GM19035 (cell line): ENCODE measurements around the gene ZNF467.

Experiments
- ATAC-seq: cut with Tn5 transposase; IDR thresholded peaks from one replicate; pipeline ENCODE4 v1.9.1; 2021; ENCODE audit not compliant: unreplicated experiment

The ZNF467 gene

GRCh38 chr7:149729586-149729982 is 43.8 kb downstream of the ZNF467 start:
- no peak for ATAC-seq

DNA sequence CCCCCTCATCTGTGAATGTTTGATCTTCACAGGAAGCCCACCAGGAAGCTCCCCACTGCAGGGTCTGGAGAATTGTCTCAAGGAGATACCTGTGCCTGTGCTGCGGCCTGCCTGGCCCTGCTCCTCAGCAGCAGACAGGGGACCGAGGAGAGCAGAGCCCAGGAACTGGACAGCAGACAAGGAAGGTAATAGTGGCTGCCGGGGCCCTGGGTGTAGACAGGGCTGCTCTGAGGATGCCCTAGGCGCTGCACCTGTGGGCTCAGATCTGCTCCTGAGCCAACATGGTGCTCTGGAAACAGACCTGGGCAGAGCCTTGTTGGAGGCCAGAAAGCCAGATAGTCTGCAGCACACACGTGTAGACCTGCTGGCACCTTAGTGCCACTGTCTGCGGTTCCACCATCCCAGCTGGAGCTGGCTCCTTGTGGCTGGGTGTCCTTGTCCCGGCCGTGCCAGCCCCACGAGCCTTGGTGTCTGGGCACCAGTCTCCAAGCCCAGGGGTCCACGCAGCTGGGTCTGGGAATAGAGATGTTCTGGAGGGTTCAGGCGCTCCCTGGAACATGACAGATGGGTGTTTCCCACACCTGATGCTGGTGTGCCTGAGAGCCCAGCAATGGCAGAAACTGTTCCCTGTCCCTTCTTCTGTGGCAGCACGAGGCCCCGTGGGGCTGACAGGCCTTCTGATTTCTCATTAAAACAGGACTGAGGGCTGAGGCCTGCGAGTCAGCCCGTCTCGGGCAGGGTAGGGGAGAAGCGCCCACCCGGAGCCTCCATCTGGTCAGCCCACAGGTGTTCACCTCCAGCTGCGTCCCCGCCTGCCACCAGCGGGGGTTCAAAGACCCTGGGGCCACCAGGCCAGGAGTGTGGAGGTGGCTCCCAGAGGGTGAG is 44.7 kb downstream of the ZNF467 start:
- ATAC-seq = no peak

DNA sequence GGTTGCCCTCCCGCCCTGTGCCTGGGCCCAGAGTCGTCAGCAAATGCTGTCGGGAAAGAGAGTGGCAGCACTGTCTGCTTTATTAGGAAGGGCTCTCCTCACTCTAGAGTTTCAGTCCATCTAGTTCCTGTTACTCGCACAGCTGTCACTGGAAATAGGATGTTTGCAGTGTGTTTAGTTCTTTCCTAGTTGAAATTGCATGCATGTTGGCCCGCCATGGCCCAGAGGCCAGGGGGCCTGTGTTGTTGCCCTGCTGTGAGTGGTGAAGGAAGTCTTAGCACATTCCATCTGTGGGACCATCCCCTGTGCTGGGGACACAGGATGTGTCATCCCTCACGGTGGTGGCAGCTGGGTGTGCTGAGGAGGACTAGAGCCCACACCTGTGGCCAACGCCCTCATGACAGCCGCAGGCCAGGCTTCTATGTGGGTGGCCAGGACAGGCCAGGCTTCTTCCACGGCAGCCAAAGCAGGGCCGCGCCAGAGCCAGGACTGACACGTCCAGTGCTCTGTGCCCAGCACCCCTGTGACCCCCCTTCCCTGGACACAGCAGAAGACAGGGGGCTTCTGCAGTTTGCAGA is 45.4 kb downstream of the ZNF467 start:
- ATAC-seq = no peak

GRCh38 chr7:149727053-149727898 is 46.1 kb downstream of the ZNF467 start:
- no peak for ATAC-seq

DNA sequence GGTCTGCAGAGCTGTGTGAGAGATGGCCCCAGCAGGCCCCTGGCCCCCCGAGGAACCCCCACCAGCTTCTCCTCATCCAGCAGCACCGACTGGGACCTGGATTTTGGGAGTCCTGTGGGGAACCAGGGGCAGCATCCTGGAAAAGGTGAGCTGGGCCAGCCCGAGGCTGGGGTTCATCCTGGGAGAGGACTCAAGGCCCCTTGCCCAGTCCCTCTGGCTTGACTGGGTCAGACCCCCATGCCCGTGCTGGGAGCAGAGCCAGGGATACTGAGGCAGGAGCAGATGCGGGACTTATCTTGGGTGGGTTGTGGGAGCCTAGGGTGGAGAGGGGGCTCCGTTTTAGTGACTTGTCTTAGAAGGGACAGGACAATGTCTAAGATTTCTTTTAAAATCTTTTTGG is 47.5 kb downstream of the ZNF467 start:
- no peak for ATAC-seq

- no peak for ATAC-seq
Observed at GRCh38 chr7:149725426-149725821, 48.0 kb downstream of the ZNF467 start.

DNA sequence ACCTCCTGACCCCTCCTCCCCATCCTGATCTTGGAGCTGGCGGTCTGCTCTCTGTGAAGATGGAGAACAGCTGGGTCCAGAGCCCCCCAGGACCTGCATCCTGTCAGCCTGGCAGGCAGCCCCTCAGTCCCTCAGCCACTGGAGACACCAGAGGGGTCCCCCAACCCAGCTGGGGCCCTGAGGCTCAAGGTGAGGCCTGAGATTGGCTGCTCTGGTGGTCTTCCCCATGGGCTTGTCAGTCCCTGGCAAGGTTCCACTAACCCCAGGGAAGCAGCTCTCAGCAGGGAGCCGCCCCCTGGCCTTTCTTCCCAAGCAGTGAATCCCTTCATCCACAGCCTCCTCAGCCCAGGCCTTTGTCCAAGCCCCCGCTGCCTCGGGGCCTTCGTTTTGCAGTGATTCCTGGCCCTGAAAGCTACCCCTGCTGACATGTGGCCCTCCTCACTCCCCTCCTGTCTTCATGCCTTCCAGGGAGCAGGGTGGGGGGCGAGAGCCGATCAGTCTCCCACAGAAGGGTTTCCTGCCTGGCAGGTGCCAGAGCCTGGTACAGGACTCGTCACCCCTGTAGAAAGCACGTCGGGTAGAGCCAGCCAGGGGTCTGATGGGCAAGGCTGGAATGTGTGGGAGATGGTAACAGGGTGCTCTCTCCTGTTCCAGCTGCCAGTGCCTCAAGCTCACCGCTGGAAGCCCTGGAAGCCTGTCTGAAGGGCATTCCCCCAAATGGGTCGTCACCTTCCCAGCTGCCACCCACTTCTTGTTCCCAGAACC is 48.5 kb downstream of the ZNF467 start:
- ATAC-seq = no peak

- ATAC-seq = no peak
Observed at GRCh38 chr7:149723795-149724495, 49.4 kb downstream of the ZNF467 start.

DNA sequence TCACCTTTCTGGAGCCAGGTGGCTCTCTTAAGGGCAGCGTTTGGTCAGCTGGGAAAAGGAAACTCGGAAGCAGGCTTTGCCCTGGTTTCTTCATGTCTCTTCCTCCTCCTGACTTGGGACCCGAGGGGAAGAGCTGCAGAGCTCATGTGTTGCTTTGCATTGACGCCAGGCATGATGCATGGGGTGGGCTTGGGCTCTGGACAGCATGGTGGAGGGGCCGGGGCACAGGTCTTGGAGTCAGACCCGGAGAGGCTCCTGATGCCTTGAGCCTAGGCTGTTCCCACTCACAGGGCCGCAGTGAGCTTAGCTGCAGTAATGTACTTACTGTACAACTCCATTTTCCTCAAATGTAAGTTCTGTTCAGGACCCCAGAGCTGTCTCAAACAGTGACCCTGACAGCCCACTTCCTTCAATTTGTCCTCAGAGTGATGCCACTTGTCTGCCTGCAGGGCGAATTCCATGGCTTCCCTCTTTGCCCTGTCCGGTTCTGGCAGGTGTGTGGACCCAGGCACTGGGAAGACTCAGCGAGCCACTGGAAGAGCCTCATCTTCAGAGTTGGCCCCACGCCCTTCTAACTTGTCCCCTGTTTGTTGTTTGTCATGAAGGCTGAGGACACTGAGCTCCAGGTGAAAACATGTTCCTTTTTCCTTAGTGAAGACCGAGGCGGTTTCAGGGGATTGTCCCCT is 50.2 kb downstream of the ZNF467 start:
- no peak for ATAC-seq

DNA sequence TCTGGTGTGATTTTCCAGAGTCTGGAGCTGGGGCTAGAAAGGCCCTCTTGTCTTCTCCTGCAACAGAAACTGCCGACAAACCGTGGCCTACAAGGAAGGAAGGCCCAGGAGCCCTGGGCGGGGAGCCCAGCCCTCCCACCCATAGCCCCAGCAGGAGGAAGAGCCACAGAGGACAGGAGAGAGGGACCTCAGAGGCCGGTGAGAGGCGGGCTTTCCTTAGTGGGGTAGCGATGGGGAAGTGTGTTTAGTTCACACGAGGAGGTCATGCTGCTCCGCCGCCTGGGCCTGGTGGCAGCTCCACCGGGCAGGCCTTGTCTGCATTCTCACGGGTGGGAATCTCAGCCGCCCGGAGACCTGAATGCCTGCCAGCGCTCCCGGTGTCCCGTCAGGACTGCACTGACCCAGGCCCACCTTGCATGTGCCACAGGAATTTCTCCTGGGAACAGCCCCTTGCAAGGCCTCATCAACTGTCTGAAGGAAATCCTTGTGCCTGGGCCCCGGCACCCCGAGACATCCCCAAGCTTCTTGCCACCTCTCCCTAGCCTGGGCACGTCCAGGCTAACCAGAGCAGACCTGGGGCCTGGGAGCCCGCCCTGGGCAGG is 50.9 kb downstream of the ZNF467 start:
- no peak for ATAC-seq

GRCh38 chr7:149721084-149721601 is 52.2 kb downstream of the ZNF467 start:
- ATAC-seq = no peak

DNA sequence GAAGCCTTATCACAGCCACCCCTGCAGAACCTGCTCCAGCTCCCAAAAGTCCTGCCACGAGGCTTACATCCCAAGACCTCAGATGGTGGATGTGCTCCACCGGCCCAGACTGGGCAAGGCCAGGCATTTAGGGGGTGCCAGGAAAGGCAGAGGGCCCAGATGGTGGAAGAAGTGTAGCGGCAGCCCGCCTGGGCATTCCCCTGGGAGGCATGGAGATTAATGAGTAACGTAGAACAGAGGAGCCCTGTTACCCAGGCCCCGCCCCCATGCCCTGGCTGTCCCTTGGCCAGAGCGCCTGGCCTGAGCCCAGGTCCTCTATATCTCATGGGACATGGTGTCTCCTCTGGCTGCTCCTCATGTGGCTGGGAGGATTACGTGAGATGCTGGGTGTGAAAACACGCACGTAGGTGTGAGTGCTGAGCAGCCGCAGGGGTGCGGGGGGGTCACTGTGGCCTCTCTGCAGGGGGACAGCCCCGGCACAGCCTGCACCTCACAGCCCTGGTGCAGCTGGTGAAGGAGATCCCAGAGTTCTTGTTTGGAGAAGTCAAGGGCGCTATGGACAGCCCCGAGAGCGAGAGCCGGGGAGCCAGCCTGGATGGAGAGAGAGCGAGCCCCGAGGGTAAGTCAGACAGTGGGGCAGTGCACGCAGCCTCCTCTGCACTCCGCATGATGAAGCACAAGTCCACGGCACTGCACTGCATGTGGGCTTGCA is 52.9 kb downstream of the ZNF467 start:
- ATAC-seq = no peak

DNA sequence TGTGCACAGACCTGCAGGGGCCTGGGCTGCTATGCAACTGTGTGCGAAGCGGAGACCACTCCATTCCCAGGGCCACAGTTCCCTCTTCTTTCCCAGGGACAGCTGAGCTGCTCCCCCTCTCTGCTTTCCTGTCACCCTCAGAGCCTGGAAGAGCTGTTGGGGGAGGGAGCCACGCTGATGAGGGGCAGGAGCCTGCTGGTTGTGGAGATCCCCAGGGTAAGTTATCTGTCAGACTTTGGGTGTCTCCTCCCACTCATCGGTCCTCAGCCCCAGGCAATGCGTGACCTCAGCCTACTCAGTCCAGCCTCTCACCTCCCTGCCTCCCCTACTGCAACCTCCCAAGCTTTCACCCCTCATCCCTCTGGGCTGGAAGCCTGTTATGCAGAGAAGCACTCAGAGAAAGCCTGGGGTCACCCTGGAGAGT is 53.5 kb downstream of the ZNF467 start:
- ATAC-seq = no peak

DNA sequence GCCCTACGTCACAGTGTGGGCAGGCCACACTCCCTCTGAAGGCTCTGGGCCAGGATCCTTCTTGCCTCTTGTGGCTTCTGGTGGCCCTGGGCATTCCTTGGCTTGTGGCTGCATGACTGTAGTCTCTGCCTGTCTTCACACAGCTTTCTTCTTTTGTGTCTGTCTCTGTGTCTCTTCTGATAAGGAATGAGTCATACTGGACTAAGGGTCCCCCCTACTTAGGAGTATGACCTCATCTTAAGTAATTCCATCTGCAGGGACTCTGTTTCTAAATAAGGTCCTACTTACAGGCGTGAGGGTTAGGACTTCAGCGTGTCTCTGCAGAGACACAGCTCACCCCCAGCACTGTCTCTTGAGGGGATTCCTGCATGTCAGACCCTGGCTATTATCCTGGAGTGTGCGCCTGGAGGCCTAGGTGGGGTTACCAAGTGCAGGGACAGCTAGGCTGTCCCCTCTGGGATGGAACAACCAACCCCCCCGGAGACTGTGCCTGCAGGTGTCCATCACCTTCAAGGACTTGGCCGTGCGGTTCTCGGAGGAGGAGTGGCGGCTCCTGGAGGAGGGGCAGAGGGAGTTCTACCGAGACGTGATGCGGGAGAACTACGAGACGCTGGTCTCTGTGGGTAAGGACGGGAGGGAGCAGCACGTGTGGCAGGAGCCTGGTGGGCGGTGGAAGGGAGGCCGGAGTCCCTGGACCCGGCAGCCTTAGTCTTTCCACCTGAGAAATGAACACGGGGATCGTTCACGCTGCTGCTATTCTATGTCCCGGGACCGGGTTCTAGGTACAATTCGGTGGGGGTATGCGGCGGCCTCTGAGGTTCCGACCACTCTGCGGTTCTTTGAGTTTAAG is 54.1 kb downstream of the ZNF467 start:
- ATAC-seq = no peak

- no peak for ATAC-seq
Observed at GRCh38 chr7:149718730-149719049, 54.7 kb downstream of the ZNF467 start.

DNA sequence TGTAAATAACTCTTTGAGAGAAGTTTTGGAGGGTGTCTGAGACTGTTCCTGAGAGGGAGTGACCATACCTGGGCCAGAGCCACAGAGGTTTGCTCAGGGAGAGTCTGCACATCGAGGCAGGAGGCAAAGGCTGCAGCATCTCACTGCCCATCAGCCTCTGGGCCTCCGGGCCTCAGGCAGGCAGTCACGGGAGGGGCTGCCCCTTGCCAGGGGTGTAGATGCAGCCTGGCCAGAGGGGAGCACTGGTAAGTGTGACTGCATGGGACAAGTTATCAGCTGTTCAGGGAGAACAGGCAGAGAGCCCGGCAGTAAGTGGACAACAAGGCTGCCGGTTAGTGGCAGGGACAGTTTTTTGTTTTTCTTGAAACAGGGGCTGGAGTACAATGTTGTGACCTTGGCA is 55.9 kb downstream of the ZNF467 start:
- no peak for ATAC-seq

DNA sequence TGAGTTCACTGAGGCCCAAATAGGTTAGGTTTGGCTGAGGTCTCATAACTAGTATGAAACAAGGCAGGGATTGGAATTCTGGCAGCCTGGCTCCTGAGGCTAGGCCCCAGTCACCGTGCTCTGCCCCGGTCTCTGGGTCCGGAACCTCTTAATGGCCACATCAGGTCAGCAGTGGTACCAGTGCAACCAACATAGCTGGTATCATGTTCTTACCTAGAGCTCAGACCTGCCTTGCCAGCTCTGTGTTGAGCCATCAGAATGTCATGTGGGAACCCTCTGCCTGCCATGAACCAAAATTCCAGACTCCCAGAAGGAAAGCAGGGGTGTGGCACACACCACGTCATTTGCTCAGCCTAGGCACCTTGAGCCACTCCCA is 56.5 kb downstream of the ZNF467 start:
- ATAC-seq = no peak
